Trophoblast cell (in vitro differentiated cells and primary cell): Measurements from ENCODE around the gene ORM2.

Source experiments
- DNase-seq, 2 donors: peaks; one replicate each; pipeline ENCODE4 v3.0.0-alpha.2; 2016
- H2AFZ ChIP-seq: 2 replicates; pipeline ENCODE4 v1.6.1; 2013; ENCODE audit warnings: low read length, moderate library complexity, mild to moderate bottlenecking; ENCODE audit not compliant: insufficient read depth, poor library complexity
- H2AK5ac ChIP-seq: 2 replicates; pipeline ENCODE4 v1.6.1; 2013; ENCODE audit warnings: mild to moderate bottlenecking, low read length
- H2BK120ac ChIP-seq: 2 replicates; pipeline ENCODE4 v1.6.1; 2013; ENCODE audit warnings: low read length, mild to moderate bottlenecking, moderate library complexity; ENCODE audit not compliant: insufficient read depth, poor library complexity
- H2BK12ac ChIP-seq: 2 replicates; pipeline ENCODE4 v1.6.1; 2013; ENCODE audit warnings: mild to moderate bottlenecking, low read length, moderate library complexity
- H2BK5ac ChIP-seq: 2 replicates; pipeline ENCODE4 v1.6.1; 2013; ENCODE audit warnings: low read length, low read depth, moderate library complexity, mild to moderate bottlenecking; ENCODE audit not compliant: poor library complexity
- H3K14ac ChIP-seq: 2 replicates; pipeline ENCODE4 v1.6.1; 2013; ENCODE audit warnings: mild to moderate bottlenecking, low read length
- H3K18ac ChIP-seq: 2 replicates; pipeline ENCODE4 v1.6.1; 2013; ENCODE audit warnings: mild to moderate bottlenecking, low read length
- H3K23ac ChIP-seq: 2 replicates; pipeline ENCODE4 v1.6.1; 2013; ENCODE audit warnings: low read length
- H3K27ac ChIP-seq: 2 replicates; pipeline ENCODE4 v1.5.1; 2013; ENCODE audit warnings: low read depth, mild to moderate bottlenecking, inconsistent platforms, low read length, moderate library complexity
- H3K27me3 ChIP-seq: 2 replicates; pipeline ENCODE4 v1.6.1; 2013; ENCODE audit warnings: inconsistent platforms, mild to moderate bottlenecking, low read length, moderate library complexity; ENCODE audit not compliant: insufficient read depth
- H3K36me3 ChIP-seq, 2 experiments: 1 replicate in 1 of 2; 2 replicates in 1 of 2; pipeline ENCODE4 v1.6.1; 2013; ENCODE audit warnings: low read length in 2 of 2, mild to moderate bottlenecking in 2 of 2, moderate library complexity in 1 of 2; ENCODE audit not compliant: insufficient read depth in 2 of 2, control insufficient read depth in 1 of 2
- H3K4ac ChIP-seq: 2 replicates; pipeline ENCODE4 v1.6.1; 2013; ENCODE audit warnings: low read depth, mild to moderate bottlenecking, low read length, moderate library complexity
- H3K4me1 ChIP-seq, 2 experiments: 1 replicate in 1 of 2; 2 replicates in 1 of 2; pipeline ENCODE4 v1.6.1; 2013; ENCODE audit warnings: low read length in 2 of 2, mild to moderate bottlenecking in 2 of 2, moderate library complexity in 1 of 2; ENCODE audit not compliant: insufficient read depth in 2 of 2, control insufficient read depth in 1 of 2
- H3K4me2 ChIP-seq: 2 replicates; pipeline ENCODE4 v1.6.1; 2013; ENCODE audit warnings: inconsistent platforms, mild to moderate bottlenecking, low read length, moderate library complexity
- H3K4me3 ChIP-seq: 2 replicates; pipeline ENCODE4 v1.5.1; 2013; ENCODE audit warnings: mild to moderate bottlenecking, low read depth, low read length, inconsistent platforms
- H3K79me1 ChIP-seq: one replicate; pipeline ENCODE4 v1.6.1; 2013; ENCODE audit warnings: low read length
- H3K79me2 ChIP-seq: 2 replicates; pipeline ENCODE4 v1.6.1; 2013; ENCODE audit warnings: low read length, mild to moderate bottlenecking; ENCODE audit not compliant: control insufficient read depth, insufficient read depth, poor library complexity
- H3K9ac ChIP-seq: 2 replicates; pipeline ENCODE4 v1.6.1; 2013; ENCODE audit warnings: mild to moderate bottlenecking, low read length
- H3K9me3 ChIP-seq: 2 replicates; pipeline ENCODE4 v1.6.1; 2013; ENCODE audit warnings: low read depth, mild to moderate bottlenecking, control low read depth, inconsistent platforms, low read length; ENCODE audit not compliant: insufficient read depth
- H4K12ac ChIP-seq: 2 replicates; pipeline ENCODE4 v1.6.1; 2013; ENCODE audit warnings: low read depth, mild to moderate bottlenecking, low read length, moderate library complexity
- H4K8ac ChIP-seq: 2 replicates; pipeline ENCODE4 v1.6.1; 2013; ENCODE audit warnings: low read depth, mild to moderate bottlenecking, low read length, moderate library complexity
- H4K91ac ChIP-seq: one replicate; pipeline ENCODE4 v1.6.1; 2013; ENCODE audit warnings: low read depth, mild to moderate bottlenecking, low read length, moderate library complexity
- WGBS: extraction: QIAGEN DNeasy Blood & Tissue Kit; methylation state at CpG from one replicate; pipeline ENCODE4 v1.1.7; 2013; ENCODE audit warnings: missing lambda C conversion rate; ENCODE audit not compliant: insufficient read length, insufficient coverage; ENCODE audit errors: extremely low coverage; 5-methylcytosine and 5-hydroxymethylcytosine counted together

The ORM2 gene

DNA sequence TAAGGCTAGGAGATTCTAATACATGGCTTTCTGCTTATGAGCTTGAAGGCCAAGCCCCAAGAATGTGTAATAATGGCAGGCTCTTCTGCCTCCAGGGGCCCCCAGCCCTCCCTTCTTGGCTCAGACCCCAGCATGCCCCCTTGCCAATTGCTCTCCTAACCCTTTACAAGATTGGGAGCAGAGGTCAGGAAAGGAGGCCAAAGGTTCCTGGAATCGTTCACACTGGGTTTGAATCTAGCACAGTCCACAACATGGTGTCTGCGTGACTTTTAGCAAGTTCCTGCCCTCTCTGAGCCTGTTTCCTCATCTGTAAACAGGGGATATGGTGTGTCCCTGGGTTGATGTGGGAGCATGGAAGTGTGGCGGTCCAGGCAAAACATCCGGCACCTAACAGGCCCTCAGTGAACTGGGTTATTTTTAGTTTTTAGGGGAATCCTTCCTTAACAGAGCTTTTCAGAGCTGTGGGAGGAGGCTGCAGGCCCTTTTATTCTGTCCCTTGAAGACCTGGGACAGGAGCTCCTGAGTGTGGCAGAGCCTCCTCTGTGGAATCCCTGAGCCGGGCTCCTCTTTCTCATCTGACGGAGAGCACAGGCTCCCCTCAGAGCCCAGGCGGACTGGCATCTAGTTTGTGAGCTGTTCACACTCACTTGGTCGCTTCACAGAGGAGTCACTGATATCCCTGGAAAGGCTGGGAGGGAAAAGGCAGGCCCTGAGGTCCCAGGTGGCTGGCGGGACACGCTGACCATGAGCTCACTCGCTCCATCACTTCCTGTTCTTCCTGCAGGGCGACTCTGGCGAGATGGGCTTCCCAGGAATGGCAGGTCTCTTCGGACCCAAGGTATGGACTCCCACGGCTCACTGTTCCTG is 30.1 kb upstream of the ORM2 start:
- Histone ChIP-seq H3K9ac (no peak overlapping the region), H3K14ac (no peak overlapping the region), H4K91ac (no peak overlapping the region), H3K18ac (no peak overlapping the region), H2AK5ac (no peak overlapping the region), H3K4me3 (no peak overlapping the region), H3K79me1 (no peaks in the 10 kb centered on the region), H3K27ac (no peak overlapping the region), H3K4me1 (peaks cover 0 to 3% of the 10 kb centered on the region in 2 experiments), H2BK12ac (no peak overlapping the region), H2BK120ac (no peak overlapping the region), H2BK5ac (no peak overlapping the region), H3K36me3 (peaks cover 38 to 44% of the 10 kb centered on the region in 2 experiments), H3K27me3 (no peaks in the 10 kb centered on the region), H3K9me3 (no peaks in the 10 kb centered on the region), H4K12ac (no peak overlapping the region), H3K79me2 (no peaks in the 10 kb centered on the region), H3K4ac (no peak overlapping the region), H2AFZ (no peak overlapping the region), H4K8ac (no peak overlapping the region), H3K23ac (no peak overlapping the region), H3K4me2 (no peak overlapping the region)
- WGBS: no CpG with 5 or more reads among the region's 15 CpGs
- no peak for DNase-seq

DNA sequence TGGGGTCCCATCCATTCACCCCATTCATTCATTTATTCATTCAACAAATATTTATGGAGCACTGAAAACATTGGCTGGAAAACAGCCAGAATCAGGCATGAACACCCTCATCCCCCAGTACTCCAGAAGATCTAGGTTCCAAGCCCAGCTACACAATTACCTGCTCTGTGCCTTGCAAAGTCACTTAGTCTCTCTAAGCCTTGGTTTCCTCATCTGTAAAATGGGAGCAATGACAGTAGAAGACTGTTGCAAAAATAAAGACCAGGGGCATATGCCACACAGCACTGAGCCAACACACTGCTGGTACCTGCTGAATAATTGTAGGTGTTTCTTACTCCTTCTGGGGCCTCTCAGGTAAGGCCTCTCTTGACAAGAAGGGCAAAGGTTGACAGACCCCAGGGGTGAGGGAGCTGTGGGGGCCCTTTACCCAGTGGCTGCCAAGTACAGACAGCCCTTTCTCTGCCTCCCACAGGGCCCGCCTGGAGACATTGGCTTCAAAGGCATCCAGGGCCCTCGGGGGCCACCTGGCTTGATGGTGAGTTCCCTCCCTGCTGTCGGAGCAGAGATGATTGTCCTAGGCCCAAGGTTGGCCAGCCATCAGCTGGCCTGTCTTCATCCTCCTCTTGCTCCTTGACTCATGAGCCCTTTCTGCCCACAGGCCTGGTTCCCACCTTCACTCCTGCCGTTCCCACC is 29.4 kb upstream of the ORM2 start:
- Histone ChIP-seq H3K23ac (no peak overlapping the region), H3K14ac (no peak overlapping the region), H2AFZ (no peak overlapping the region), H4K12ac (no peak overlapping the region), H3K18ac (no peak overlapping the region), H3K79me1 (no peaks in the 10 kb centered on the region), H2AK5ac (no peak overlapping the region), H3K4me3 (no peak overlapping the region), H2BK5ac (no peak overlapping the region), H2BK12ac (no peak overlapping the region), H3K4me1 (peaks cover 0 to 3% of the 10 kb centered on the region in 2 experiments), H4K91ac (no peak overlapping the region), H3K27me3 (no peaks in the 10 kb centered on the region), H3K9ac (no peak overlapping the region), H3K9me3 (no peaks in the 10 kb centered on the region), H3K36me3 (peaks cover 45 to 52% of the 10 kb centered on the region in 2 experiments), H3K4me2 (no peak overlapping the region), H3K27ac (no peak overlapping the region), H3K79me2 (no peaks in the 10 kb centered on the region), H4K8ac (no peak overlapping the region), H2BK120ac (no peak overlapping the region), H3K4ac (no peak overlapping the region)
- no peak for DNase-seq
- WGBS: no CpG with 5 or more reads among the region's 4 CpGs

DNA sequence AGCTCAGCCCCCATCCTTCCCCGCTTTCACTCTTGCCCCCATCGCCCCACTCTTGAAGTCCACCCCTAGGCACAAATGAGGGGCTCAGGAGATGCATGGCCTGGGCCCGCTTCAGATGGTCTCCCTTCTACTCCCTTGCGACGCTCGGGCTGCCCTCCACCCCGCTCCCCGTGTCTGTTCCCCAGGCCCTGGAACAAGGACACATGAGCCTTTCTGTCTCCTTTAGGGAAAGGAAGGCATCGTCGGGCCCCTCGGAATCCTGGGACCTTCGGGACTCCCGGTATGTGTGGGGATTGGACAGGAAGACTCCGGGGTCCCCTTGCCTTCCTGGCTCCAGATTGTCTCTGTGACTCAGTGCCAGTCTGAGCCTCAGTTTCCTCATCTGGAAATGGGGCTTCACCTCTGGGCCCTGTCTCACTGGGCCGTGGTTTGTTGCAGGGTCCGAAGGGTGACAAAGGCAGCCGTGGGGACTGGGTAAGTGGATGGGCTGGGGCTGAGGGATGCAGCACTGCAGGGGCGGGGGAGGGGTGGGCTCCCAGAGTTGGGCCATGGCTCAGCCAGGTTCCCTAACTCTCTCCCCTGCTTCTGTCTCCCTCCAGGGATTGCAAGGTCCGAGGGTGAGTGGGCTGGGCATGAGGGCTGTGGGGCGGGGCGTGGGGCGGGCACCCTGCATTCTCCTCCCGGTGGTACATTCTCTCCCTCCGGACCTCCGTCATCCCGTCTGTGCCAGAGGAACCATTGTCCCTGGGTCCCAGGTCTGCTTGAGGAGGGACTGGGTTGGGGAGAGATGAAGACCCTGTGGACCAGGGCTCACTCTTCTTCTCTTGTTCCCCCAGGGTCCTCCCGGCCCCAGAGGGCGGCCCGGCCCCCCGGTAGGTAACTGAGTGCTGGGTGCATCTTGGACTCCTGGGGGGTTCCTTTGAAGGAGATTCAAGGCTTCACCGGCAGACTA is 28.5 kb upstream of the ORM2 start:
- no peak overlapping the region for H2AFZ ChIP-seq
- H3K18ac ChIP-seq: no peak overlapping the region
- H2BK5ac ChIP-seq: no peak overlapping the region
- H4K8ac ChIP-seq: no peak overlapping the region
- no peaks in the 10 kb centered on the region for H3K9me3 ChIP-seq
- H2AK5ac ChIP-seq: no peak overlapping the region
- H3K27me3 ChIP-seq: no peaks in the 10 kb centered on the region
- no peak overlapping the region for H3K4me3 ChIP-seq
- no peak overlapping the region for H3K23ac ChIP-seq
- H3K79me1 ChIP-seq: no peaks in the 10 kb centered on the region
- no peak overlapping the region for H3K9ac ChIP-seq
- no peak overlapping the region for H4K91ac ChIP-seq
- DNase-seq: no peak
- no CpG with 5 or more reads among the region's 31 CpGs for WGBS
- no peaks in the 10 kb centered on the region for H3K79me2 ChIP-seq
- no peak overlapping the region for H3K27ac ChIP-seq
- no peak overlapping the region for H3K4me2 ChIP-seq
- H3K36me3 ChIP-seq: peaks cover 45 to 53% of the 10 kb centered on the region in 2 experiments
- no peak overlapping the region for H2BK120ac ChIP-seq
- no peak overlapping the region for H3K4ac ChIP-seq
- H3K4me1 ChIP-seq: peaks cover 0 to 3% of the 10 kb centered on the region in 2 experiments
- no peak overlapping the region for H4K12ac ChIP-seq
- H3K14ac ChIP-seq: no peak overlapping the region
- no peak overlapping the region for H2BK12ac ChIP-seq
